T-helper 22 cell (primary cell): Measurements from ENCODE around the gene OR2A42.
"Not testable (repeated sequence)": the region's sequence is repeated elsewhere in the genome, so short reads cannot be mapped to it uniquely, and the experiment has no call there.

Experiments
- DNase-seq: peaks from one replicate; pipeline ENCODE4 v3.0.0-alpha.2; 2020; ENCODE audit warnings: low read depth

Gene OR2A42

DNA sequence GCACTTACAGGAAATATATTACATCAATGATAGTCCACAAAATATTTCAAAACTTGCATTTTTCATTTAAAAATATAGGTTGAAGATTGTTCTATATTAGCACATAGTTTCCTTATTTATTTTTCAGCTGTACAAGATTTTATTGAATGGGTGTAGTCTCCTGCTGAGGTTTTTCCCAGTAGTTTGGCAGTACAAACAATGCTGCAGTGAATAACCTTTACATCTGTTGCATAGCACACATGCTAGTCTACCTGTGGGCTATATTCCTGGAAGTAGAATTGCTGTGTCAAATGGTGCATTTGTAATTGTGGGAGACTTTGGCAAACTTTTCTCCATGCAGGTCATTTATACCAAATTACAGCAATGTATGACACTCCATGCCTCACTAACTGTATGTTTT is 18.9 kb downstream of the OR2A42 start:
- not testable (repeated sequence) for DNase-seq

DNA sequence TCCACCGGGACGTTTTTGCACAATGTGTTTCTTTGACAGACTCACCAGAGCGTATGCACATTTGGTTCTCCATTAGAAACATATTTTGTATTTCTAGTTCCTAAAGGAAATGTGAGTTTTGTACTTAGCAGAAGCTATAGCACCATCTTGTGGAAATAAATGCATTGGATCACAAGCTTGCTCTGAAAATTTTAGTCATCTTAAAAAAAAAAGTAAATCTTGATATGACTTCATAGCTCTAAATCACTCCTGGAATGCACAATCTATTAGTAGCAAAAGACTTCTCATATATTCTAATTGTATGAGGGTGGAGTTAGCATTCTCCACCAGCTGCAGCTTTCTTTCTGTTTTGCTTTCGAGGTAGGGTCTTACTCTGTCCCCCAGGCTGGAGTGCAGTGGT is 20.3 kb downstream of the OR2A42 start:
- not testable (repeated sequence) for DNase-seq

DNA sequence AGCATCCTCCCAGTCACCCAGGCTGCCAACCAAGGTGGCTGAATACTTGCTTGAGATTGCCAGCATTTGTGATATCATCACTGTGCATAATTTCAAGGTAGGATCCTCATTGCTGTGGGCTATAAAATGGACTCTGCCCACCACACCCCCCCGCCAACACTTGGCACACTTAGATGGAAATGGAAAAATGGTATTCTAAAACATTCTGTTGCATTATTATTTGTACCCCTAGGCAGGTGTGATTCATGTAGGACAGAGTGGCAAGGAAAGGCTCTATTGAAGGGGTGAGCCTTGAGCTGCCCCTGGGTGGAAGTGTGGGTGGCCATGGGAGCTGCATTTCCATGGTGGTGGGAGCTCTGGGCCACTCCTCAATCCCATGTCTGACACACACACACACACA is 20.8 kb downstream of the OR2A42 start:
- DNase-seq = not testable (repeated sequence)

DNA sequence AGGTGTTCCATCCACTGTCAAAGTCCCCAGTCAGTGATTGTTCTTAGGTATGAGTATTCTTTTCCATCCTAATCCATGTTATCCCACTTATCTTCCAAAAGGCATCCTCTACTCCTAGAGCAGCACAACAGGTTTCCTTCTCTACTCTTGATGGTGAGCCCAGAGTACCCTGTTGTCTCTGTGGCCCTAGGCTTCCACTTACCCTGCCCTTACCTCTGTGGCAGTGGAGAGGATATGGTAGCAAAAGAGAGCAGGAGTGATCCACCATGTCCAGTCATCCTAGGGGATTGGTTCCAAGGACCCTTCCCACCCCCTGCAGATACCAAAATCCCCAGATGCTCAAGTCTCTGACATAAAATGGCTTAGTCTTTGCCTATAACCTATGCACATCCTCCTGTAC is 22.2 kb downstream of the OR2A42 start:
- not testable (repeated sequence) for DNase-seq

DNA sequence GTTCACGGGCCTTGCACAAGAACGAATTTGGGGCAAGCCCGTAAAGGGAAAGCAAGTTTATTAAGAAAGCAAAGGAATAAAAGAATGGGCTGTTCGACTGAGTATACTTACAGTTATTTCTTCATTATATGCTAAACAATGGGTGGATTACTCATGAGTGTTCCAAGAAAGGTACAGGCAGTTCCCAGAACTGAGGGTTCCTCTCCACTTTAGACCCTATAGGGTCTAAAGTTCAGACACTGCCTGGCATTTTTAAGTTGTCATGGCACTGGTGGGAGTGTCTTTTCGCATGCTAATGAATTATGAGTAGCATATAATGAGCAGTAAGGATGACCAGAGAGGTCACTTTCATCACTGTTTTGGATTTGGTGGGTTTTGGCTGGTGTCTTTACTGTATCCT is 34.1 kb downstream of the OR2A42 start:
- DNase-seq = not testable (repeated sequence)

DNA sequence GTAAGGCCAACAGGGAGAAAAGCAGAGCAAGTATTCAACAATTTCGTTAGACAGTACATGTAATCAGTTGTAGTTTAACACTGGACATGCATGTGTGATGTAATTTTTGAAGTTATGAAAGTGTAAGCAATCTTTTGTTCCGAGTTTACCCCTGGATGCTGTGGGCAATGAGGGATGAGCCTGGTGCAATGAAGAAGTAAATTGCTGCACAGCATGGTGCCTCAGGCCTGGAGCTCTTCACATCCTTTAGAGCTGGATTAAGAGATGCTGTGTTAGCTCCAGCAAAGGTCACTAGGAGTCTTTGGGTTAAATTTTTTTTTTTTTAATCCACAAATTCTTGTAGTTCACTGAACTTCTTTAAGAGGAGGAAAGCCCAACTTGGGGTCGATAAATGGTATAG is 36.3 kb downstream of the OR2A42 start:
- not testable (repeated sequence) for DNase-seq

DNA sequence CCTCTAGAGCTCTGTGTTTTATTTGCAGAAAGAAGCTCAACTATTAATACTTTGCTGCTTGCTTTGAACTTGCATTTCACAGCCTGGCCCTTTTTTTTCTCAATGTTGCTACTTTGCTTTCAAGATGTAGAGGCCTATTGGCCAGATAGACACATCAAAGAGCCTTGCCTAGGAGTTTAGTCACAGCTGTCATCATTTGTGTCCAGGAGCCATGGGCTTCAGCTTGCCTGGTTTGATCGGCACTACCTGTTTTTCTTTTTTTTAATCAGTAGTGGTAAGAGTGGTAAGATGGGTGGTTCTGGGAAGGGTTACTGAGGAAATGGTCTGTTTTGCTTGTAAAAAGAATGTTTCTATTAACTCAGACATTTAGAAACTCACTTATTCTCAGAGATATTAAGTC is 37.4 kb downstream of the OR2A42 start:
- not testable (repeated sequence) for DNase-seq

DNA sequence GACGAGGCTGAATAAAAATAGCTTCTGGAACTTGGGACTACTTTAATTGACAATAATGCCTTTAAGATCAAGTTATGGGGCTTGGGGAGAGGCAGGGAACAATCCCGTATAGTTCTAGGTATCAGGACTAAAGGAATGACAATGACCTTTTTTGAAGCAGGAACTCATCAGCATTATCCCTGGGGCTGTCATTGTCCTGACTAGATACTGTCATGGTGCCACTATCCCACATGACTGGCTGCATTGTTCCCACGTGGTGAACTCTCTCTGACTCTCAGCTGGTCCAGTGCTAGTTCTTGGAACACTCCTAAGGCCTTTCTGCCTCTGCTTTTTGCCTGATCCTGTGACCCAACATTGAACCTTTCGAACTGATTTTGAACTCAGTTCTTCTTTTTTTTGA is 40.5 kb downstream of the OR2A42 start:
- not testable (repeated sequence) for DNase-seq

DNA sequence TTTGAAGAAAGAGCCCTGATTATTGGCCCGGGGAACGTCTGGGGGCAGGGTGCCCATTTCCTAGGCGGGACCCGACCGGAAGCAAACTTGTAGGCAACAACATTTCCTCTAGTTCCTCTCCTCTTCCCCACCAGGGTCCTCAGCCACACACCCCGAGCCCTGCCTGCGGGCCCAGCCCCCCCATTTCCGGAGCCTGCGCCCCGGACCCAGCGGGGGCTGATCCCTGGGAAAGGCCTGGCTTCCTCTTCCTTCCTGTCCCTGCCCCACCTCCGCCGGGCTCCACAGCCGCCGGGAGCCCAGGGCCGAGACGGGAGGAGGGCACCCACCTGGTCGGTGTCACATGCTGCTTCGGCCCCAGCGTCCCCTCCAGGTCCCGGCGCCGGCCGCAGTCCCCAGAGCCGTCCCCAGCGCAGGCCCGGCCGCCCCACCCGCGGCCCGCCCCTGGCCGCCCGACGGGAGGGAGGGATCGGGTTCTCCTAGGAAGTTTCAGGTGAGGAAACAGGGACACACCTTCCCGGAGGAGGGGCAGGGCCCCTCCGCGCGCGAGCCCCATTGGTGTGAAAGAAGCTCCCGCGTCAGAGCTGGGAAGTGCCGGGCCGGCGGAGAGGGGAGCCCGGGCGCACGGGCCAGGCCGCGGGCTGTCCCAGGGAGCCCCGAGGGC is 44.1 kb downstream of the OR2A42 start, which contains the start of gene ARHGEF35:
ARHGEF35 (minus strand) TSS at position 622 of the 661 bp plus-strand sequence. CDS start 7,450 bp downstream, outside the sequence.
- DNase-seq = not testable (repeated sequence)

DNA sequence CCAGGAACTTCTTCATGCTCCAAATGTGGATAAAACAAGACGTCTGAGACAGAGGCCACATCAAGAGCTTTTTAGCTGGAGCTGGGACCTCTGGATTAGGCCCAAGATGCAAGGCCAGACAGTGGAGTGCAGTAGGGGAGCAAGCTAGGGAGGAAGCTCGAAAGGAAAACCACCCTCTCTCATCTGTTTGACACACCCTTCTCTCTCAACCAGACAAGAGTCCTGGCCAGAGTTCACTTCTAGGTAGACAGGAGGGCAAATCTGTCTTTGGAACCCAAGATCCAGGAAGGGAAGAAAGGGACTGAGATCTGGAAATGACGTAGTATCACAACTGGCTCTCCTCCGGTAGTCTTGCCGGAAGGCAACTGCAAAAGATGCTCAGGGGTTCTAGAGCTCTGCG is 45.0 kb downstream of the OR2A42 start:
- not testable (repeated sequence) for DNase-seq

DNA sequence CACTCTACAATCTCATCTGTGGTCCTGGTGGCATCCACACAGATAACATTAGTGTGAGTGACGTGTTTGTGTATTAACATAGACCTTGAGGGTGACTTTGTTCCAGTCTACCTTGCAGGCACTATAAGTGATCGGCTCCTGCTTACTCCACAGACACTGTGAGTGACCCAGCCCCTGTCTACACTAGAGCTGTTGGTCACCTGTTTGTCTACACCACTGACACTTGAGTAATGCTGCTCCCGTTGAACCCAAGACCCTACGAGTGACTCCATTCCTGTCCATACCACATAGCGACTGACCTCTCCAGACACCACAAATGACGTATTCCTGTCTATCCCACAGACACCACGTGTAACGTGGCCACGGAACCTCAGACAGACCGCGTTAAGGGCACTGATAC is 45.6 kb downstream of the OR2A42 start:
- not testable (repeated sequence) for DNase-seq

DNA sequence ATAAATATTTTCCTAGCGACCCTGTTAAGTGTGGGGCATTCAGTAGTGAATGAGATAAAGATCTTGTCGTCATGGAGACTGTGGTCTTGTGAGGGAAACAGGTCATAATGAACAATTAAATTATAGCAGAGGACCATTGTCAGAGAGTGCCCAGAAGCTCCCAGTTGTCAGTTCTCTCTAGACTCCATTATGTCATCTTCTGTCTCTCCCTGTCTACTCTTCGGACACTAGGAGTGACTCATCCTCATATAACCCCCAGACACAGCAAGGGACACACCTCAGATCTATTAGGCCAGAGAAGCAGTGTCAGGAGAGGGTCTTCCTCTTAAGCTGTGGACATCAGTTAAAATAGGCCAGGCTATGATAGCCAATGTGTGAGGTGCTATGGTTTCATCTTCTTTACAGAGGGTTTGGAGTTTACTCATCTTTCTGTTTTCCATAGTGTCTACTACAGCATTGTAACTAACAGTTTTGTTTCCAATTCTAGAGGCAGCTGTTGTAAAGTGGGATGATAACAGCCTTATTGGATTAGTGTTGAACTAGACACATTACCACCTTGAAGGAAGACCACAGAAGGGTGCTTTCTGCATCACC is 50.7 kb downstream of the OR2A42 start:
- not testable (repeated sequence) for DNase-seq

DNA sequence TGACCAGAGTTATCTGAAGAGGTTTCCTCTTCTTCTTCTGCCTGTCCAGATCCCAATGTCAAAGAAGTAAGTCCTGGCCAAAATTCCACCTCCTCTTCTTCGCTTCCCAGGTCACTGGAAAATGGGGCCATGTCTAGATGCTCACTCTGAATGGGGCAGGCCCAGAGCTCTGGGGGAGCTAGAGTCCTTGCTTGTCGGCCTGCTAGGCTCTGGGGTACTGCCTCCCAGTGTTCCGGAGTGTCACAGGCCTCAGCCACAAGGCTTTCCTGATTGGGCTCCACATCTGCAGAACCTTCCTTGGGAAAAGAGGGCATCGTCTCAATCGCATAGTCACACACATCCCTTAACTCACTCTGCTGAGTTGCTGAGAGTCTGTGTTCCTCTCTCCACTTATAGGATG is 51.6 kb downstream of the OR2A42 start:
- DNase-seq = not testable (repeated sequence)

DNA sequence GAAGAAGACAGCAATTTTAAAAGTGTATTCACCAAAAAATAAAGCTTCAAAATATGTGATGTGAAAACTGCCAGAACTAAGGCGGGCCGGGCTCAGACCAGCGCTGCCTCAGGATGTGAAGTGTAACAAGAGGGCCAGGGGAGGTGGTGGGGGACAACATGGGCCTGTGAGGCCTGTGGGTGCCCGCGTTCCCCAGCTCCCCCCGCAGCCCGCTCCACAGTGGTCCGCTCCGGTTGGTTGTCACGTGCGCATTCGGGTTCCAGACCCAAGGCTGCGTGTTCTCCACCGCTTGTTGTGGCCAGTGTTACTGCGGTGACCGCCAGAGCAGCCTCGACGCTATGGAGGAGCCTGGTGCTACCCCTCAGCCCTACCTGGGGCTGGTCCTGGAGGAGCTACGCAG is 56.2 kb downstream of the OR2A42 start, which contains the start of gene CTAGE4:
CTAGE4 (plus strand) TSS at position 301 of the 400 bp plus-strand sequence; CDS start at position 339, 38 bp downstream.
- not testable (repeated sequence) for DNase-seq

DNA sequence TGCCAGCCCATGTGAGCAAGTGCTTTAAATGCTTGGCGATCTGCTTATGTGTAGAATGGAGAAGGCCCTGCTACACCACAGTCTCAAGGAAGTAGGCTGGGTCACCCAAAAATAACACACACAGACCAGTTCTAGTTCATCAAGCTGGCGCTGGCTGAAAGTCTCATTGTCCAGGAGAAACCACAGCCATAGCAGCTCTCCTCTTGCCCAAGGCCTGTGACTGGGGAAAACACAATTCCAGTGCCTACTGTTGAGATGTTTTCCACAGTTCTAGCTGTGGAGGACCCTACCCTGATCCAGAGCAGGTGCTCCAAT is 60.3 kb downstream of the OR2A42 start:
- not testable (repeated sequence) for DNase-seq

DNA sequence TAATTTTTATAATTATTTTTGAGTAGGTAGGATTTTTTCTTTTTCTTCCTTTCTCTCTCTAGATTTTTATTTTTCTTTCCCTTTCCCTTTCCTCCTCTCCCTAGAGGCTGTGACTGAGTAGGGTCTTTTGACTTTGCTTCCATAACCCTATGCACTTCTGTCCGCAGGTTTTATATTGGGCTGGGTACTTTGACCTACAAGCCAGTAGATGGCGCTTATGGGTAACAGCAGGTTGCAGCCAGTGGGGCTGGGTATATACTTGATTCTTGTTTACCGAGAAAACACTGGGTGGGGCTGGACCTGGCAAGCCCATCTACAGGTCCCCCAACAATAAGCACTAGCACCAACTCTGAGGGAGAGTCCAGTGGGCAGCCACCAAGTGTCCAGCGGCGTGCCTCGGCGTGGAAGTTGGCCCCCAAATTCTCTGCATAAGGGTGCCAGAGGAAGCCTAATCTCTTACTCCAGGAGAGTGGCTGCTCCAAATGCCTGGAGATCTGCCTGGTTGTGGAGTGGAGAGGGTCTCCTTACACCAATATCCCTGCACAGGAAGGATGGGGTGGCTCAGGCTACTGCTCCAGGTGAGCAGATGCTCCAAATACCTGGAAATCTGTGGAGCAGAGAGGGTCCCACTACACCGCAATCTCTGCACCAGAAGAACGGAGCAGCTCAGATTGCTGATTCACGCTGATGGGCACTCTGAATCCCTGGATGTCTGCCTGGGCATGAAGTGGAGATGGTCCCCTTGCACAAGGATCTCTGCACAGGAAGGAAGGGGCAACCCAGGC is 60.8 kb downstream of the OR2A42 start:
- DNase-seq = not testable (repeated sequence)
